A549 (cell line): ENCODE measurements around the gene BRAF. TPM values are rescaled to one million over a fixed set of nuclear protein-coding genes. Genes with fewer than 3 reads are reported as not detected.

Experiments
- ATAC-seq, 2 experiments: fragments of 200-7000 bp in 1 of 2; fragments of >200 bp in 1 of 2; cut with Nextera tagmentation in 1 of 2; cut with Tn5 transposase in 1 of 2; 3 replicates each; pipeline versions ENCODE4 v1.8.0 to v1.9.1; 2018 to 2020; ENCODE audit warnings: mild to moderate bottlenecking in 1 of 2, moderate library complexity in 1 of 2
- CTCF ChIA-PET: fragments of 300-600 bp; sonication (Branson Sonifier 250); formaldehyde crosslinking; extraction: SDS; loops from one replicate; lab custom pipeline; 2021; ENCODE audit warnings: antibody characterized with exemption, inconsistent platforms; lab: Yijun Ruan, JAX
- POLR2A ChIA-PET: fragments of 350-600 bp; formaldehyde crosslinking; extraction: SDS; loops from one replicate; lab custom pipeline; 2021; ENCODE audit warnings: antibody characterized with exemption, inconsistent platforms; lab: Yijun Ruan, JAX
- DNase-seq, 2 experiments: peaks; one replicate each; pipeline versions ENCODE4 v3.0.0 to v3.0.0-alpha.2; 2011 to 2016; ENCODE audit warnings: low read depth in 1 of 2, low spot score in 1 of 2
- FAIRE-seq: peaks from 2 replicates; lab custom pipeline; 2011; peaks lifted over from hg19 to GRCh38; lab: Jason Lieb, UNC
- H3K27ac ChIP-seq, 2 experiments: fragments of >200 bp; sonication (Bioruptor Twin); formaldehyde crosslinking; 3 replicates each; pipeline ENCODE4 v1.5.1; 2016 to 2017
- H3K4me1 ChIP-seq: fragments of >200 bp; sonication (Bioruptor Twin); formaldehyde crosslinking; 3 replicates; pipeline ENCODE4 v1.6.1; 2016
- H3K4me2 ChIP-seq: fragments of >200 bp; sonication (Bioruptor Twin); formaldehyde crosslinking; 3 replicates; pipeline ENCODE4 v1.6.1; 2016
- H3K4me3 ChIP-seq: fragments of >200 bp; sonication (Bioruptor Twin); formaldehyde crosslinking; 3 replicates; pipeline ENCODE4 v1.5.1; 2016
- H3K9me3 ChIP-seq: fragments of >200 bp; sonication (Bioruptor Twin); formaldehyde crosslinking; 3 replicates; pipeline ENCODE4 v1.6.1; 2016
- ATOH8 ChIP-seq: fragments of 250-450 bp; sonication (Bioruptor Pico); IDR thresholded peaks from 2 replicates; pipeline ENCODE4 v1.5.0; 2020; ENCODE audit warnings: low read depth, mild to moderate bottlenecking, moderate library complexity
- BHLHE40 ChIP-seq: IDR thresholded peaks from 2 replicates; pipeline ENCODE4 v1.6.1; 2012; ENCODE audit warnings: low read depth, low read length, inconsistent platforms
- CHD2 ChIP-seq: fragments of 150-350 bp; IDR thresholded peaks from 2 replicates; pipeline ENCODE4 v1.6.1; 2014; ENCODE audit warnings: low read length; ENCODE audit not compliant: partially characterized antibody
- CTCF ChIP-seq: fragments of >200 bp; sonication (Bioruptor Twin); formaldehyde crosslinking; IDR thresholded peaks from 3 replicates; pipeline ENCODE4 v1.5.1; 2016
- E2F6 ChIP-seq: IDR thresholded peaks from 2 replicates; pipeline ENCODE4 v1.6.1; 2012; ENCODE audit warnings: low read depth, borderline replicate concordance
- EHF ChIP-seq: fragments of 250-450 bp; sonication (Bioruptor Pico); IDR thresholded peaks from 2 replicates; pipeline ENCODE4 v1.5.0; 2020; ENCODE audit warnings: mild to moderate bottlenecking
- EHMT2 ChIP-seq: fragments of 200-600 bp; sonication (generic); IDR thresholded peaks from 2 replicates; pipeline ENCODE4 v1.6.1; 2016; ENCODE audit warnings: antibody characterized with exemption, low read depth, mild to moderate bottlenecking, moderate library complexity
- FOXS1 ChIP-seq: fragments of 250-450 bp; sonication (Bioruptor Pico); IDR thresholded peaks from 2 replicates; pipeline ENCODE4 v1.5.0; 2020; ENCODE audit warnings: mild to moderate bottlenecking, moderate library complexity
- GATA3 ChIP-seq: IDR thresholded peaks from 2 replicates; pipeline ENCODE4 v1.6.1; 2012; ENCODE audit warnings: borderline replicate concordance
- HES2 ChIP-seq: fragments of >200 bp; sonication (Bioruptor Twin); formaldehyde crosslinking; IDR thresholded peaks from 2 replicates; pipeline ENCODE4 v1.6.1; 2016
- HEYL ChIP-seq: fragments of 250-450 bp; sonication (Bioruptor Pico); IDR thresholded peaks from 2 replicates; pipeline ENCODE4 v1.8.0; 2021; ENCODE audit warnings: mild to moderate bottlenecking, moderate library complexity
- HOXB13 ChIP-seq: fragments of 250-450 bp; sonication (Bioruptor Pico); IDR thresholded peaks from 2 replicates; pipeline ENCODE4 v1.5.0; 2020; ENCODE audit warnings: low read depth, mild to moderate bottlenecking, moderate library complexity
- HOXB5 ChIP-seq: fragments of 250-450 bp; sonication (Bioruptor Pico); IDR thresholded peaks from 2 replicates; pipeline ENCODE4 v1.5.0; 2020; ENCODE audit warnings: mild to moderate bottlenecking, moderate library complexity
- NR3C1 ChIP-seq: fragments of >200 bp; sonication (Bioruptor Twin); formaldehyde crosslinking; IDR thresholded peaks from 3 replicates; pipeline ENCODE4 v1.6.1; 2017
- POLR2A ChIP-seq: IDR thresholded peaks from 2 replicates; pipeline ENCODE4 v1.6.1; 2012; ENCODE audit warnings: mild to moderate bottlenecking, low read length
- RAD21 ChIP-seq, 2 experiments: fragments of >200 bp in 1 of 2; sonication (Bioruptor Twin) in 1 of 2; formaldehyde crosslinking in 1 of 2; IDR thresholded peaks in 1 of 2; conservative IDR thresholded peaks in 1 of 2; 2 replicates in 1 of 2; 3 replicates in 1 of 2; pipeline ENCODE4 v1.6.1; 2012 to 2018; ENCODE audit warnings: inconsistent platforms in 1 of 2
- RARB ChIP-seq: fragments of 250-450 bp; sonication (Bioruptor Pico); IDR thresholded peaks from 2 replicates; pipeline ENCODE4 v1.8.0; 2021; ENCODE audit warnings: mild to moderate bottlenecking, moderate library complexity
- REST ChIP-seq: fragments of 200-600 bp; sonication (generic); IDR thresholded peaks from 2 replicates; pipeline ENCODE4 v1.6.1; 2016; ENCODE audit warnings: antibody characterized with exemption, mild to moderate bottlenecking, moderate library complexity
- RFX5 ChIP-seq: fragments of 450-650 bp; IDR thresholded peaks from 2 replicates; pipeline ENCODE4 v1.7.1; 2014; ENCODE audit warnings: antibody characterized with exemption, mild to moderate bottlenecking, moderate library complexity
- RNF2 ChIP-seq: fragments of 200-600 bp; sonication (generic); IDR thresholded peaks from 2 replicates; pipeline ENCODE4 v1.6.1; 2016; ENCODE audit warnings: low read depth, mild to moderate bottlenecking, antibody characterized with exemption, moderate library complexity, borderline replicate concordance
- SMC3 ChIP-seq: fragments of >200 bp; sonication (Bioruptor Twin); formaldehyde crosslinking; IDR thresholded peaks from 3 replicates; pipeline ENCODE4 v1.6.1; 2018; ENCODE audit warnings: inconsistent platforms
- SREBF2 ChIP-seq: fragments of 450-650 bp; IDR thresholded peaks from 2 replicates; pipeline ENCODE4 v1.6.1; 2014; ENCODE audit warnings: mild to moderate bottlenecking, moderate library complexity
- ZNF302 ChIP-seq: fragments of 250-450 bp; sonication (Bioruptor Pico); IDR thresholded peaks from 2 replicates; pipeline ENCODE4 v1.9.0; 2021; ENCODE audit warnings: inconsistent platforms, mild to moderate bottlenecking, moderate library complexity
- ZSCAN20 ChIP-seq: fragments of 250-450 bp; sonication (Bioruptor Pico); IDR thresholded peaks from 2 replicates; pipeline ENCODE4 v1.8.0; 2022; ENCODE audit warnings: mild to moderate bottlenecking, moderate library complexity
- WGBS: methylation state at CpG from one replicate; pipeline ENCODE4 v1.1.6; 2017; ENCODE audit errors: missing lambda C conversion rate; 5-methylcytosine and 5-hydroxymethylcytosine counted together
- polyA plus RNA-seq, 4 experiments: library from polyadenylated mRNA; depleted of rRNA in 3 of 4; stranded (reverse); fragments of >200 nt; fragmentation: RNase III in 1 of 4; extraction: RNeasy Plus Mini Kit Qiagen cat#74134 plus additional on column Dnase treatment in 1 of 4; gene quantifications; 2 replicates in 3 of 4; 3 replicates in 1 of 4; pipeline ENCODE4 v1.2.3, GENCODE V29; 2011 to 2017

The BRAF gene
- polyA plus RNA-seq, 2 of the 4 experiments (the other 2 are of a cell fraction) = 6.1 to 19.7 TPM

GRCh38 chr7:140810830-140811556 lies 113.7 kb downstream of the BRAF start:
- H3K4me2 ChIP-seq = no peak overlapping the region
- peak; percentile 97 for TF ChIP-seq HOXB5 (CRISPR knock-in tag)
- peak; percentile 86 for TF ChIP-seq SMC3
- no peak for TF ChIP-seq EHF (CRISPR knock-in tag)
- TF ChIP-seq REST = no peak
- TF ChIP-seq POLR2A = no peak
- TF ChIP-seq GATA3 = no peak
- no peak for TF ChIP-seq HOXB13 (CRISPR knock-in tag)
- no peak for TF ChIP-seq ZNF302 (CRISPR knock-in tag)
- no peak; the same call in 1 of the 2 replicates for TF ChIP-seq BHLHE40
- no peak for TF ChIP-seq HEYL (CRISPR knock-in tag)
- no peak for TF ChIP-seq CHD2
- TF ChIP-seq SREBF2 = no peak
- peak; percentile 85 for TF ChIP-seq CTCF
- no peak for TF ChIP-seq ZSCAN20 (CRISPR knock-in tag)
- TF ChIP-seq EHMT2 = no peak
- no peak for TF ChIP-seq FOXS1 (CRISPR knock-in tag)
- TF ChIP-seq RARB (CRISPR knock-in tag) = no peak
- TF ChIP-seq HES2 = no peak
- no peak for TF ChIP-seq RNF2
- peak; percentile 76 to 81 for TF ChIP-seq RAD21 (conservative IDR thresholded peaks at IDR 0.05 in 1 of 2, IDR thresholded peaks at IDR 0.05 in 1 of 2)
- TF ChIP-seq NR3C1 = no peak
- TF ChIP-seq RFX5 = no peak
- TF ChIP-seq ATOH8 (CRISPR knock-in tag) = no peak
- TF ChIP-seq E2F6 = no peak
- FAIRE-seq (no peak), DNase-seq (peak; percentile 52 to 75), ATAC-seq (peak; percentile 100)
- POLR2A ChIA-PET = interaction anchor here (0.6 to 2.0 kb wide), 3 partner anchors 98 to 204 kb away, joined by 3 to 15 read pairs (median 5); partner anchors contain the start of genes BRAF and MRPS33
- H3K9me3 ChIP-seq = no peaks in the 10 kb centered on the region
- no peaks in the 10 kb centered on the region for H3K4me1 ChIP-seq
- CTCF ChIA-PET = interaction anchor here (0.6 to 3.4 kb wide), 40 partner anchors 10 to 836 kb away, joined by 3 to 32 read pairs (median 4); partner anchors contain the start of genes BRAF and MRPS33
- no peak overlapping the region for H3K4me3 ChIP-seq
- no peak overlapping the region for H3K27ac ChIP-seq
- WGBS = 6% methylated on average over 5 of the region's 5 CpGs
